GM12873 (cell line): ENCODE results near the gene XK.

Experiments
- CTCF ChIP-seq: IDR thresholded peaks from 2 replicates; pipeline ENCODE4 v1.5.1; 2012; ENCODE audit warnings: low read depth, mild to moderate bottlenecking, moderate library complexity, low read length, control low read depth; ENCODE audit not compliant: insufficient read depth; ENCODE audit errors: missing control alignments

Gene XK

GRCh38 chrX:37651921-37652452, 33.6 kb upstream of the XK start:
- no peak for TF ChIP-seq CTCF

GRCh38 chrX:37652589-37653231, 32.9 kb upstream of the XK start:
- no peak for TF ChIP-seq CTCF

GRCh38 chrX:37653397-37654085, 32.0 kb upstream of the XK start:
- TF ChIP-seq CTCF = no peak

GRCh38 chrX:37658343-37659030, 27.1 kb upstream of the XK start:
- no peak for TF ChIP-seq CTCF

- TF ChIP-seq CTCF = no peak
Measured at GRCh38 chrX:37659047-37659446, 26.5 kb upstream of the XK start.

GRCh38 chrX:37662181-37662580, 23.4 kb upstream of the XK start:
- no peak for TF ChIP-seq CTCF

- TF ChIP-seq CTCF = no peak
Measured at GRCh38 chrX:37666516-37666915, 19.1 kb upstream of the XK start.
